HK-2 (cell line): ENCODE data around the gene DRAM1.
A peak's percentile ranks its signal among the peaks of the same experiment; 100 is the strongest.
"Not testable (repeated sequence)": the region's sequence is repeated elsewhere in the genome, so short reads cannot be mapped to it uniquely, and the experiment has no call there.

Experiments
- DNase-seq: peaks from one replicate; pipeline ENCODE4 v3.0.0-alpha.2; 2018; ENCODE audit not compliant: unreplicated experiment

DRAM1 gene

DNA sequence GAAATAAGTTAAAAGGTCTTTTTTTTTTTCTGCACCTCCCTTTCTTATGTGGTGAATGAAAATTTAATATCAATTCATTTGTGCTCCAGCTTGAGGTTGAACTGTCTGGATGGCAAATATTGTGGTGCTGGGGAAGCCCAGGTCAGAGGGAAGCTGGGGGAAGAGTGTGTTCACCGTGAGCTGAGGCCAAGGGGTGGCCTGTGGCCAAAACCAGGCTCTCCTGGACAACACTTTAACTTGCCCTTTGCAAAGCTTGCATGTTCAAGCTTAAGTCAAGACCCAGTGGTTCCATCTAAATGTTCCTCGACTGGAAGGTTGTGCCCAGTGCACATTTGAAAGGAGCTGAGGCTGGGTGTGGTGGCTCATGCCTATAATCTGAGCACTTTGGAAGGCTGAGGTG, 28.8 kb downstream of the DRAM1 start:
- DNase-seq = no peak

GRCh38 chr12:101908395-101908794, 31.0 kb downstream of the DRAM1 start:
- no peak for DNase-seq

DNA sequence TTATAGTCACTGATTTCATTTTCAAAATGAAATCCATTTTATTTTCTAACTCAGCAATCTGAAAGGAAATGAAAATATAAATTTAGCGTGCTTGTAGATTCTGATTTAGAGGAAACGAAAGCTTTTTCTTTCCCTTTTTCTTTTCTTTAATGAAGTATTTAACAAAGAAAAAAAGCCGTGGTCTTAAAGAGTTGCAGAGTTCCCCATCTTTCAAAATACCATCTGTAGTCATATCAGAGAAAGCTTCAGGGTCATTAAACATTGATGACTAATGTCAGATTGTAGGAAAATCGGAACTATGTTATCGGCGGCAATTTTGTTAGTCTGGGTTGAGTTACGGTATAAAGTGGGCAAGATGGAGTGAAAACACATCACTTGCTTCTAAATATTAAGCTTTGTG, 32.3 kb downstream of the DRAM1 start:
- no peak for DNase-seq

GRCh38 chr12:101915841-101916240, 38.5 kb downstream of the DRAM1 start:
- DNase-seq = no peak

DNA sequence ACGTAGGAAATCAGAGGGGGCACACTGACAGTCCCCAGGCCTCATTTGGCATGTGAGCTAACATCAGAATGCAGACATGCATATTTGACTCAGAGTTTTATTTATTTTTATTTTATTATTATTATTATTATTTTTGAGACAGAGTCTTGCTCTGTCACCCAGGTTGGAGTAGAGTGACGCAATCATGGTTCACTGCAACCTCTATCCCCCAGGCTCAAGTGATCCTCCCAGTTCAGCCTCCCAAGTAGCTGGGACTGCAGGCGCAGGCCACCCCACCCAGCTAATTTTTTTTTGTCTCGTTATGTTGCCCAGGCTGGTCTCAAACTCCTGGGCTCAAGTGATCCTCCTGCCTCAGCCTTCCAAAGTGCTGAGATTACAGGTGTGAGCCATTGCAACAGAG, 41.4 kb downstream of the DRAM1 start:
- not testable (repeated sequence) for DNase-seq

DNA sequence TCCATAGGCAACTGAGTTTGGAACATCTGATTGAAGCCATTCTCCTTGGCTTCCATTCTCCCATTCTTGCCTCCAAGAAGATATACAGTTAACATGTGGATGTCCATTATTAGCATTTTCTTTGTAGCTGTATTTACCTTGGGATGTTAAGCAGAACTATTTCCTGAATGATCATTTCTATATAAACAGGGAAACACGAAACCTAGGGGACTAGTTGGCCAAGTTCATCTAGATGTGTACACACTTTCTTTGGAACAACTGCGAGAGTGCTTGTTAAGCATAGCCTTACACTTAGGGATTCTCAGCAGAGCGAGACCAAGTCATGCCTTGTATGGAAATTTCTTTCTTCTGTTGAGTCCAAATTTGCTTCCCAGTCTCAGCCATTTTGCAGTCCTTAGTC, 42.1 kb downstream of the DRAM1 start:
- no peak for DNase-seq

DNA sequence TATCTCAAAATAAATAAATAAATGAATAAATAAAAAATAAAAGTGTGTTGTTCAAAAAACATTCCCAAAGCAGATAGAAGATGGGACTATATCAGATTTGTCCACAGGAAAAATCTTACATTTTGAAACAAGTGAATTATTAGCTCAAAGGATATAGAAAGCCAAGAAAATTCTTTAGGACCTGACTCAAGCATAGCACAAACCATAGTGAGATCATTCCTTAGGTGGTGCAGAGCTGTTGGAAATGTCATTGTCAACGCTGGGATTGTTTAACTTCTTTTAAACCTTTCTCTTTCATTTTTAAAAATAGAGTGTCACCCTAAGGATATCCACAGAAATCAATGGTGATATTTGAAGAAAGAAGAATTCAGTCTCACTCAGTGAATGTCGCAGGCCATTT, 43.5 kb downstream of the DRAM1 start:
- DNase-seq = no peak

DNA sequence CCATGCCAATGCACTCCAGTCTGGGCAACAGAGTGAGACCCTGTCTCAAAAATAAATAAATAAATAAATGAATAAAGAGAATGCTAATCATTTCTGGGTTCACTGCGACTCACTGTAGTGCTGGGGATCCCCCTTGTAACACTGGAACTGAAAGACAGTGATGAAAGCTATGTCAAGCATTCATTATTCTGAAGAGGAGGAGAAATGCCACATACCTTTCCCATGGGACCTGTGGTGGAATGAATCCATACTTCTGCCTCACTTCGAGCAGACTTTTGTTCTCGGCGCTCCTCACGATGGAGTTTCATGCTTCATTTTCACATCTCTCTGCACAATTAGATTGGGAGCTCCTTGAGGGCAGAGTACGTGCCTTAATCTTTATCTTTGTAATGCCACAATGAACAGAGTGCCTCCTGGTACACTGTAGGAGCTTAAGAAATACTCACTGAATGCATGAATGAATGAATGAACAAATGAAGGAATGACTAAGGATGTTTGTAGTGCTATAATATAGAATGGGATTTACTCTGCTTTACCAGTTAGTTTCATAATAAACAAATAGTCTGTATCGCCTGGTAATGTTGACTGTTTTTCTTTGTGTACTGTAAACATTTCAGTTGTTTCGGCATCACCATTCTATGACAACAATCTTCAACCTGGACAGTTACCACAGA, 45.8 kb downstream of the DRAM1 start:
- no peak for DNase-seq

GRCh38 chr12:101924618-101925017, 47.2 kb downstream of the DRAM1 start:
- peak; percentile 10 for DNase-seq

DNA sequence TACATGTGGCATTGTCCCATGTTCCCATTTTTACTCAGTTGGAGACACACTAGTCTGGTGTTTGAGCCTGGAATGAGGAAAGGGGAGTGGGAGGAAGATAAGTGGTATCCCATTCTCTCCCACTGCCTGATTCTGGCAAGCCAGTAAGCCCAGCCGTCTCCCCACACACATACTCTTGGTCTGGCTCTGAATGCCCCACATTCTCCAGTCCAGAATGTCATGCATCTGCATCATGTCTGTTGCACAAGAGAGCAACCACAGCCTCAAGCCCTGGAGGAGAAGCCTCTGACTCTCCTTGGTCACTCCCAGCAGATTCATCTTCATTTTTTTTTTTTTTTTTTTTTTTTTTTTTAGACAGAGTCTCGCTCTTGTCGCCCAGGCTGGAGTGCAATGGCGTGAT, 48.0 kb downstream of the DRAM1 start:
- DNase-seq = peak; percentile 51

DNA sequence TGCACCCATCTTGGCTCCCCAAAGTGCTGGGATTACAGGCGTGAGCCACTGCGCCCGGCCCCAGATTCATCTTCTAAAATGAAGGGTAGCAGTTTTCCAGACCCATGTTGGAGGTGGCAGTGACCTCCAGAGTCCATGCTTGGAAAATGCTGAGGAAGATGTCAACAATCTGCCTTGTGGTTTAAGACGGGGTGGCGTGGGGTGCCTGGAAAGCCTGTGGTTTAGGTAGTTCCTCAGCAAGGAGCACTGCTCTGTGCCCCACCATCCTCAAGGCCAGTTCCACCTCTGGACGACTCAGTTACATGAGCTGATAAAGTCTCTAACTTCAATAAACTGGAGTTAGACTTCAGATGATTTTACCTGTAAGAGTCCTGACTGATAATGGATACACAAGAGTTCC, 48.6 kb downstream of the DRAM1 start:
- no peak for DNase-seq

GRCh38 chr12:101927036-101927435, 49.7 kb downstream of the DRAM1 start:
- DNase-seq = no peak

DNA sequence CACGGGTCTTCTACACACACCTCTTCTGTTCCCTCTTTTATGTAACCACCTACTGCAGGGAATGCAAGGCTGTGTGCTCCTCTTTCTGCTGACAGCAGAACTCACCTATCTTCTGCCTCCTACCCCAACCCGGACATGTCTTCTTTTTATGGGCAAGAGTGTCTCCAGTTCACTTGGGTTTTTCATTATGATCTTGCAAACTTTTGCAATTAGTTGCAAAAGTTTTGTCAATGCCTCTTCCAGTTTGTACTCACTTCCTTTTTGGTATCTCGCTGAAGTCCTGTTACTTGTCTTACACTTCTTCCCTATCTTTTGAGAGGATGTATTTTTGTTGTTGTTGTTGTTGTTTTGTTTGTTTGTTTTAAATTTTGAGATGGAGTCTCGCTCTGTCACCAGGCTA, 50.6 kb downstream of the DRAM1 start:
- no peak for DNase-seq

DNA sequence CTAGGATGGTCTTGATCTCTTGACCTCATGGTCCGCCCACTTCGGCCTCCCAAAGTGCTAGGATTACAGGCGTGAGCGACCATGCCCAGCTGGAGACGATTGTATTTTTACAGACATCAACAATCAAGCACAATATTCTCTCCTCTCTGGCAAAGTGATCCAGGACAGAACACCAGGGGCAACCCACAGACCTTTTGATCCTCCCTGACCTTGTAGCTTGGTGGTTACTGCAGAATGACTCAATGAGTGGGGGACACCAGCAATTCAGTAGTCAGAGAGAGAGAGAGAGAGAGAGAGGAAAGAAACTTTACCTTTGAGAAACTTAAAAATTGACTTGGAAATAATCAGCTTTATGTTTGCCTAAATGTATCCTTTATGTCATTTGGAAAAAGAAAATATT, 51.2 kb downstream of the DRAM1 start:
- no peak for DNase-seq

DNA sequence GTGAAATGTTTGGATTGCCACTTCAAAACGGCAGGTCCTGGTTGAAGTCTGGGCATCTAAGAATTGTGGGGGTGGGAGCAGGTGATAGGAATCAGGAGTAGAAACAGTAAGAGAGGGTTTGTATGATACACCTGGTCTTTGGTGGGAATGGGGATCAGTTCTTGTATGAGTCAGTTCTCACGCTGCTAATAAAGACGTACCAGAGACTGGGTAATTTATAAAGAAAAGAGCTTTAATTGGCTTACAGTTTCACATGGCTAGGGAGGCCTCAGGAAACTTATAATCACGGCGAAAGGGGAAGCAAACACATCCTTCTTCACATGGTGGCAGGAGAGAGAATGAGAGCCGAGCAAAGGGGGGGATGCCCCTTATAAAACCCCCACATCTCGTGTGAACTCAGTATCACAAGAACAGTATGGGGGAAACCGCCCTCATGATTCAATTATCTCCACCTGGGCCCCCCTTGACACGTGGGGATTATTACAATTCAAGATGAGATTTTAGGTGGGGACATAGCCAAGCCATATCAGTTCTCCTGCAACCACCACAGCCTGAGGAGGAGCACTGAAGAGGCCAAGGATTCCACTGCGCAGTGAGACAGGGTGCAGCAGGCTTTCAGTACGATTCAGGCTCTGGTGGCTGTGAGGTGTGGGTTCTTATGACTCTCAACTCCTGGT, 52.1 kb downstream of the DRAM1 start:
- DNase-seq = no peak

DNA sequence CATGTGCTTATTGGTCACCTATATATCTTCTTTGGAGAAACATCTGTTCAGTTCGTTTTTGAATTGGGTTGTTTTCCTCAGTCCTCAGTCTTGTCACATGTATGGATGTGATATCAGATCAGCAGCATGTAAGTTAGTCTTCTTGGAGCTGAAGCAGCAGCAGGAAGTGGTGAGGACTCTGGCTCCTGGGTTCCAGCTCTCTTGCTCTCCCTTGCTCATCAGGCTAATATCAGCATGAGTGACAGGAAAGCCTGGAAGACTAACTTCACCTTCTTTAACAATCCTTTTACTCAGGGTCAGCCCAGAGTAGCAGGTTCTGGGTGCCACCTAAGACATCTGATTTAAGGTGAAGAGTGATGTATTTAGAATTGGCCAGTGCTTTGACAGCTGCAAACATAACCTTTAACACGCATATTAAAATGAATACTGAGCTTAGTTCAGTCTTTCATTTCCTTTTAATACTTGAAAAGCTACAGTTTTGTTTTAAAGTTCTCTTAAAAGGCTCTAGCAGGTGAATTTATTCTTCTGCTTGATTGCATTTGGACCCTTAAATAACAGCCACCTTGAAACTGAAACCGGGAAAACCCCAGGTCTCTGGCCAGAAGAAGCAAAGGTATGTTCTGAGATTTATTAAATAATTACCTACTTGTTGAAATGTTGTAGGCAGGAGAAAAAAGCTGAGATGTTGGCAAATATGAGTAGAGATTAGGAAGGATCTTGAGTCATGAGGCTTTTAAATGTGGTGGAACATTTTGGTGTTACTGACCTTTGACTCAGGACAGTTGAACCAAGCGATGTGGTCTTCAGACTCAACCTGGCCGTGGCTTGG, 54.3 kb downstream of the DRAM1 start:
- no peak for DNase-seq

- no peak for DNase-seq
These were observed 56.6 kb downstream of the DRAM1 start for GRCh38 chr12:101933866-101934514.

- DNase-seq = no peak
These were observed 58.7 kb downstream of the DRAM1 start for GRCh38 chr12:101935890-101936746.

DNA sequence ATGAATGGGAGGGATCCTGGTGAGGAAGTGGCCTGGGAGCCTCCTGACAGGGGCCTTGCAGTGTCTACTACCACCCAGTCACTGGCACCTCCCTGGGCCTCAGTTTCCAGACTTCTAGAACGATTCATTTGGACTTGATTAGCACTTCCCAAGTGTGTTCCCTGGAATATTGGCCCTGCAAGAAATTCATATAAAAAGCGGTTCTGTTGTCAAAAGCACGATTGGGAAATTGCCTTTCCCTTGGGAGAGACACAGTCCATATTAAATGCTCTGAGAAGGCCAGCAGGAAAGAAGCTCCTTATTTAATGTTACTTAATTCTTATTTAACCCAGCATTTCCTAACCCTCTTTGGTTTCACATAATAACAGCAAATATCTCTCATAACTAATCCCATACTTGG, 61.9 kb downstream of the DRAM1 start:
- DNase-seq = no peak

DNA sequence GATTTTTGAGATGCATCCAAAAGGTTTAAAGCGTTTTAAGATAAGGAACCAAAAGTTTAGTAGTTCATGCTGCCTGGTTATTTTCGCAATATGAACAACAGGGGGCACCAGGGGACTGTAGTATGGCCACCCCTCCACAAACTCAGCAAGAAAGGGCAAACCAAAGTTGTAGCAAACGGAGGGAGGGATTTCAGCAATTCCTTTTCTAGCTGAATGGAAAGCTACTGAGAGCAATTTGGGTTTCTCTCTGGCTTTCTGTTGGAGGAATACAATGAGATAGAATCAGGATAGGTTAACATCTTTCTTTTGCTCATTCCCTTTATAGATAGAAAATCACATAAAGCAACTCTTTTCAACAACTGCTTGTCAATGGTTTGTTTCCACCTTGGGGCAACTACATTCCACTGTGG, 62.5 kb downstream of the DRAM1 start:
- DNase-seq = peak; percentile 34

- DNase-seq = no peak
These were observed 63.1 kb downstream of the DRAM1 start for GRCh38 chr12:101940400-101940950.
